SU-DHL-6 (cell line): ENCODE data around the gene ZNF710.

Source experiments
- H2AFZ ChIP-seq: fragments of 200-600 bp; sonication (generic); 2 replicates; pipeline ENCODE4 v1.6.1; 2014; ENCODE audit warnings: low read depth, mild to moderate bottlenecking, moderate library complexity, mixed read lengths, antibody characterized with exemption, low read length; ENCODE audit not compliant: severe bottlenecking
- H3F3A ChIP-seq: fragments of 200-600 bp; shearing (Covaris generic); 2 replicates; pipeline ENCODE4 v1.6.0; 2016; ENCODE audit warnings: antibody characterized with exemption, mild to moderate bottlenecking; ENCODE audit not compliant: insufficient read depth
- H3K27ac ChIP-seq: fragments of 200-600 bp; sonication (generic); 2 replicates; pipeline ENCODE4 v1.5.1; 2016; ENCODE audit warnings: low read depth, mild to moderate bottlenecking, low read length, moderate library complexity, mixed read lengths
- H3K27me3 ChIP-seq: fragments of 200-600 bp; sonication (generic), shearing (Covaris generic); 2 replicates; pipeline ENCODE4 v1.6.0; 2014; ENCODE audit warnings: mild to moderate bottlenecking, low read length
- H3K36me3 ChIP-seq: fragments of 200-600 bp; sonication (generic); 2 replicates; pipeline ENCODE4 v1.6.1; 2014; ENCODE audit warnings: mild to moderate bottlenecking, low read length, mixed read lengths
- H3K4me2 ChIP-seq: fragments of 300-600, 200-600 bp; shearing (Covaris generic), sonication (generic); 2 replicates; pipeline ENCODE4 v1.6.0; 2014; ENCODE audit warnings: low read length, low read depth, mild to moderate bottlenecking; ENCODE audit not compliant: poor library complexity, severe bottlenecking
- H3K4me3 ChIP-seq: fragments of 200-600 bp; sonication (generic); 2 replicates; pipeline ENCODE4 v1.5.1; 2014; ENCODE audit warnings: antibody characterized with exemption, low read length, mild to moderate bottlenecking, mixed read lengths; ENCODE audit not compliant: insufficient read depth, poor library complexity, severe bottlenecking
- H3K79me2 ChIP-seq: fragments of 200-600 bp; sonication (generic); 2 replicates; pipeline ENCODE4 v1.6.1; 2014; ENCODE audit warnings: mild to moderate bottlenecking, low read length, moderate library complexity; ENCODE audit not compliant: insufficient read depth
- H3K9ac ChIP-seq: fragments of 200-600 bp; sonication (generic); 2 replicates; pipeline ENCODE4 v1.7.0; 2014; ENCODE audit warnings: mild to moderate bottlenecking, low read length
- H3K9me2 ChIP-seq: fragments of 200-600 bp; sonication (generic); replicated peaks from 2 replicates; pipeline ENCODE4 v1.6.1; 2014; ENCODE audit warnings: low read length; ENCODE audit not compliant: insufficient read depth
- H3K9me3 ChIP-seq: fragments of 200-600 bp; sonication (generic); 2 replicates; pipeline ENCODE4 v1.6.1; 2014; ENCODE audit warnings: low read length, mixed read lengths; ENCODE audit not compliant: insufficient read depth
- H4K20me1 ChIP-seq: fragments of 200-600 bp; sonication (generic); 2 replicates; pipeline ENCODE4 v1.6.1; 2014; ENCODE audit warnings: low read depth, mild to moderate bottlenecking, antibody characterized with exemption, low read length, moderate library complexity, mixed read lengths
- CTCF ChIP-seq: fragments of 200-600 bp; sonication (generic); IDR thresholded peaks from one replicate; pipeline ENCODE4 v1.5.1; 2017; ENCODE audit warnings: antibody characterized with exemption, mild to moderate bottlenecking, low read length, moderate library complexity; ENCODE audit not compliant: insufficient read depth, poor library complexity, severe bottlenecking
- EZH2phosphoT487 ChIP-seq: fragments of 200-600 bp; sonication (generic), shearing (Covaris generic); conservative IDR thresholded peaks from 2 replicates; pipeline ENCODE4 v1.6.1; 2018; ENCODE audit warnings: mild to moderate bottlenecking, antibody characterized with exemption, low read length, moderate library complexity, mixed read lengths

The ZNF710 gene

DNA sequence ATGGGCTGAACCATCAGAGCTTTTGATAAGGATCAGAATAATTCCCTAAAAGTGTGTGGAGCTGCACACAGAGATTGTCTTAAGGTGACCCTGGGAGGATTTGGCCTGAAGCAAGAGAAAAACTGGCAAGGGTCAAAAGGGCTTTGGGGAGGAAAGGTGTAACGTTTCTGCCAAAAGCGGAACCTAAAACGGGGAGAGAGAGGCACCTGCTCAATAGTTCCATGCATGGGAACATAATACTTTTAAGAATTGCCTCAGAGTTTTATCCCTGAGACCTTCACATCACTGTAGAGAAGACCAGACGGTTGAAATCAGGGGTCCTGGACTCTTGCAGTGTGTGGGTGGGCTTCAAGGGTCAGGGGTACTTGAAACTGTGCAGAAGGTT is 5.9 kb downstream of the ZNF710 start:
- Histone ChIP-seq H3F3A (no peaks in the 10 kb centered on the region), H4K20me1 (no peaks in the 10 kb centered on the region), H2AFZ (no peak overlapping the region), H3K9me3 (peaks cover 10% of the 10 kb centered on the region; the same call in 1 of the 2 replicates), H3K4me3 (no peak overlapping the region), H3K9me2 (no peaks in the 10 kb centered on the region), H3K36me3 (no peaks in the 10 kb centered on the region), H3K9ac (no peak overlapping the region), H3K27me3 (no peaks in the 10 kb centered on the region), H3K4me2 (no peak overlapping the region), H3K79me2 (no peaks in the 10 kb centered on the region), H3K27ac (no peak overlapping the region)
- no peak for TF ChIP-seq EZH2phosphoT487
- no peak for TF ChIP-seq CTCF

DNA sequence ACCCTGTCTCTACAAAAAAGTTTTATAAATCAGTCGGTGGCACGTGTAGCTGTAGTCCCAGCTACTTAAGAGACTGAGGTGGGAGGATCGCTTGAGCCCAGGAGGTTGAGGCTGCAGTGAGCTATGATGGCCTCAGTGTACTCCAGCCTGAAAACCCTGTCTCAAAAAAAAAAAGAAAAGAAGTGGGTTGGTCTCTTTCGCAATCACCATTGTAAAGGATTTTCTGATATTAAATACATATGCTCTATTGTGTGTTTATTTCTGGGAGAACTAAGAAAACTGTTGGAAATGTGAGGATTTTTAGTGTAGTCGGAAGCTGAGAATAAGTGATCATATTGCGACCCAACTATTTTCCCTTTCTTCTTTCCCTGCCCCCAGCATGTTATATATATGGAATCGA is 7.5 kb downstream of the ZNF710 start:
- H3K4me3 ChIP-seq = no peak overlapping the region
- no peak overlapping the region for H3K9ac ChIP-seq
- TF ChIP-seq CTCF (no peak), EZH2phosphoT487 (no peak)
- no peaks in the 10 kb centered on the region for H3K27me3 ChIP-seq
- H3K9me3 ChIP-seq = peaks cover 10% of the 10 kb centered on the region; the same call in 1 of the 2 replicates
- no peaks in the 10 kb centered on the region for H4K20me1 ChIP-seq
- H3K27ac ChIP-seq = no peak overlapping the region
- H3K9me2 ChIP-seq = no peaks in the 10 kb centered on the region
- no peaks in the 10 kb centered on the region for H3K79me2 ChIP-seq
- no peaks in the 10 kb centered on the region for H3K36me3 ChIP-seq
- H2AFZ ChIP-seq = no peak overlapping the region
- H3F3A ChIP-seq = no peaks in the 10 kb centered on the region
- no peak overlapping the region for H3K4me2 ChIP-seq

GRCh38 chr15:90009301-90010022 is 8.3 kb downstream of the ZNF710 start:
- Histone ChIP-seq H3K4me2 (no peak overlapping the region), H4K20me1 (no peaks in the 10 kb centered on the region), H3K9me3 (peaks cover 10% of the 10 kb centered on the region; the same call in 1 of the 2 replicates), H3K9me2 (no peaks in the 10 kb centered on the region), H2AFZ (no peak overlapping the region), H3K36me3 (no peaks in the 10 kb centered on the region), H3K27me3 (no peaks in the 10 kb centered on the region), H3K9ac (no peak overlapping the region), H3K4me3 (no peak overlapping the region), H3K27ac (no peak overlapping the region), H3F3A (no peaks in the 10 kb centered on the region), H3K79me2 (no peaks in the 10 kb centered on the region)
- TF ChIP-seq EZH2phosphoT487 (no peak), CTCF (no peak)
